GM18909 (cell line): Measurements from ENCODE around the gene SFMBT1.
A peak's percentile ranks its signal among the peaks of the same experiment; 100 is the strongest.

ENCODE experiments used
- ATAC-seq: cut with Tn5 transposase; IDR thresholded peaks from one replicate; pipeline ENCODE4 v1.9.1; 2021; ENCODE audit warnings: mild to moderate bottlenecking; ENCODE audit not compliant: unreplicated experiment, poor library complexity

Gene SFMBT1

DNA sequence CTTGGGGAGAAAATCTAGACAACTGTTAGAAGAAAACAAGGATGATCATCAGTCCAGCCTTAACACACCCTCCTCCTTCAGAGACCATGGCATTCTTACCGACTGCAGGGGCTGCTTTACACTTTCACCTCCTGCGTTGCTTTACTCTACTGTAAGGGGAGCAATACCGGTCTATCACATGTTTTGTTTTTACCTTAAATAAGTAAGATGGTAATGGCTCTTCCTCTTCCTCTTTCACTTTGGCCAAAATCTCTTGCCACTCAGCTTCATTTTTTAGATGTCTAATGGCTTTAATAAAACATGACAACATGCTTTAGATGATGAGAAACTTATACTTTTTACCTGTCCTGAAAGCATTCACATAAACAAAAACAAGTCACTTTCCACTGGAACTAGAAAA, 115.1 kb downstream of the SFMBT1 start:
- ATAC-seq = no peak

GRCh38 chr3:52926554-52926953, 119.3 kb downstream of the SFMBT1 start:
- ATAC-seq = no peak

- no peak for ATAC-seq
Observed at GRCh38 chr3:52925405-52926313, 120.2 kb downstream of the SFMBT1 start.

DNA sequence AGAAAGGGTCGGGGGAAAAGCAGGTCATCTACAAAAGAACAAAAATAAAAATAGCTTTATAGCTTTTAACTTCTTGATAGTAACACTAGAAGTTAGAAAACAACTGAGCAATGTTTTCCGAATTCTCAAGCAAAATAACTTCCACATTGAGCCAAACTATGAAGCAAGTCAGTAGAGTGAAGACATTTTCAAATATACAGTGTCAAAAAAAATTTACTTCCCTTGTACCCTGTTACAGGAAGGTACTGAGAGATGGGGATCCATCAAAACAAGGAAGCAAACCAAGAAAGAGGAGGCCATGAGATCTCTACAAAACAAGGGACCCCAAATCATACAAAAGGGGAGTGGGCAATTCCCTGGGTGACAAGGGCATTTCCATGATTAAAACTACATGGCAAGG, 121.9 kb downstream of the SFMBT1 start:
- no peak for ATAC-seq

DNA sequence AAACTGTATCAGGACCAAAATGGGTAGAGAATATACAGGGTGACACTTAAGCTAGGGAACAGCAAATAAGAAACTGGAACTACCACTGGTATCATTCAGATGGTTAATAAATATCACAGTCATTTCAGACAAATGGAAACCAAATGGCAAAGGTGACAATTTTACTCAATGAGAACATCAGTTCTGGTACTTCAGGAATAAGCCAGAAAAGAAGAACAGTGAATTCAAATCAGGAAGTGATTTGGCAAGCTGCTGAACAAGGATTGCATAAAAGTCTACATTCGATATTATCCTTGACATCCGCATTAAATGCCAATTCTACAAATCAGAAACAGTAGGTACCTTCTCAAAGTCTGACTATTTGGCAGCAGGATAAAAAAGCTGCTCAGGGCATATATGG, 125.0 kb downstream of the SFMBT1 start:
- no peak for ATAC-seq

- ATAC-seq = no peak
Observed at GRCh38 chr3:52917044-52917443, 128.8 kb downstream of the SFMBT1 start.

DNA sequence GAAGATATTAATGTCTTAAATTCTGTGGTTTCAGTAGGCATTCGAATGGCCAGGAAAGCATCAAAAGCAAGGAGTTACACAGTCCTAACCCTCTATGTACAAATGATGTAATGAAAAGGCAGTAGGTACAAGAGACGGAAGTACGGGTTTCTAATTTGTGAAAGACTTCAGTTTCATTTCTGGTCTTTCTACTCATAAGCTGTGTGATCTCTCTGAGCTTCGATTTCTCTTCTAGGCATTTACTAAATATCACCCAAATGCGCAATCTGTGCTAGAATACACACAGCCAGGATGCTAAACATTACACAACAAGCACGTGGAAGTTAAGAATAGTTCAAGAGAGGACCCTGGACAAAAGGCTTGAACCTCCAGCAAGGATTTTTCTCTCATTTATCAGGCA, 130.6 kb downstream of the SFMBT1 start:
- ATAC-seq = no peak

DNA sequence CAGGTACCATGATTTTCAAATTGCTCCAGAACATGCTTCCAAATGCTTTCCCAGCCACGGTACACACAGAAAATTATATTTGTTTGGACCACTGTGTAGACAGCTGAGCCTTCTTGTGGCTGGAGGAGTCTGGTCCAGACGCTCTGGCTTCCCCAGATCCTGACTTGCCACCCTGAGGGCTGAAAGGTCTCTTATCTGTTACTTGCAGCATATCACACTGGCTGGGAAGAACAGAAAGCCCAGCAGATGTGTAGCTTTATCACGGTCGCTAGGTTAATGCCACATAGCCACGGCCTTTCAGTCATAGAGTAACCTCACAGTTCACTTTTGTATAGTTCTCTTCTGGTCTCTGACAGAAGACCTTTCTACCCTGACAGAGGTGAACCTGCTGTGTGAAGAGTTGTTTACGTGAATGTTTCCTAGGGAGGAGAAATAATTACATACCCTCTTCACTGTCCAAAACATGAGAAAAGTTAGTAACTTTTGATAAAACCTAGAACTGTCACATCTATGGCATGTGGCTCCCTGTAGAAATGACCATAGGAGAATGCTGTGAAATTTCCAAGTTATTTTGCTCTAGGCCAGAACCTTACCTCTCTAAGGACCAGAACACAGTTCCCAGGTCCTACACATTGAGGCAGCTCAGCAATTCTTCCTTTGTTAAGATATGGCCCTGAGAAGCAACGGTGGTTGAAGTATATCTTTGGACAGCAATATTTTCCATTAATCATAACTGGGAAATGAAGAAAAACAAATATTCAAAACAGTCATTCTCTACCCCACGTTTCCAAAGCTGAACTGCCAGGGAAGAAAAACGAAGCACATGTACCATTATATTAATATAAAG, 132.8 kb downstream of the SFMBT1 start:
- ATAC-seq = no peak

- ATAC-seq = no peak
Observed at GRCh38 chr3:52910823-52911222, 135.1 kb downstream of the SFMBT1 start.

- no peak for ATAC-seq
Observed at GRCh38 chr3:52907497-52907896, 138.4 kb downstream of the SFMBT1 start.

- no peak for ATAC-seq
Observed at GRCh38 chr3:52904552-52904951, 141.3 kb downstream of the SFMBT1 start.

- ATAC-seq = no peak
Observed at GRCh38 chr3:52904000-52904399, 141.9 kb downstream of the SFMBT1 start.

DNA sequence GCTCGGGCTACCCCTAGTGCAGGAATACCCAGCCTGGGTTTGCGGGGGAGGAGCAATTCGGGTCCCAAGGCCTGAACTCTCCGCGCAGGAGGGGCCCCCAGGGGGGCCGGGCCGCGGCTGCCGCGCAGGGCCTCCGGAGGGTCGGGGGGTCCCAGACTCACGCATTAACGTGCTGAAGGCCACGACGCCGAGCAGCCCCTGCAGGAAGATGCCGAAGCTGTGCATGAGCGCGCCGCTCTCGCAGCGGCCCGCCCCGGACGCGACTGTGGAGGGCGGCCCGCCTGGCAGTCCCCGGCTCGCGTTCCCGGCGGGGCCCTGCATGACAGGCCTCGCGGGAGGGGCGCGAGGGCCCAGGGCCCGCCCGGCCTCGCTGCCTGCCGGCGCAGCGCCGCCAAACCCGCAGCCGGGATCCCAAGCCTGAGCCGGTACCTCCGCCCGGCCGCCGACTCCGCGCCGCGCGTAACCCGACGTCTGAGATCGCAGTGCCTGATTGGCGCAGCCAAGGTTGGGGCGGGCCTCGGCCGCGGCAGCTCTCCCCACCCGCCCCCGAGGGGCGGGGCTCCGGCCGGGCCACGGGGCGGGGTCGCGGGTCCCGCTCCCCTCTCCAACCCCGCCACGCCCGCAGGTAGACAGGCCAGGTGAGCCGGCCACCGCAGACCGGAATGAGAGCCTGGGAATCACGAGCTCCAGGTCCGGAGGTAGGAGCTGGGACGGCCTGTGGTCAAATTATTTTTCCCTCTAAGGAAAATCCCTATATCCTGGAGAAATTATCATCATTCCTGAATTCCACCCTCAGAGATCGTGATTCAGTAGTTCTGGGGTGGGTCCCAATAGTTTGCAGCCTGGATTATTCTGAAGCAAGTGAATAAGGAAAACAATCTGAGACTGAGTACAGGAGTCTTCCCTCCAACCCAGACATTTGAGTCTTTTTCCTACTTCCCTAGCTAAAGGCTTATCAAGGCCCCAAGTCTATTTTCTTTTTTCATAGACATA, 148.4 kb downstream of the SFMBT1 start, which contains the start of gene STIMATE:
STIMATE (minus strand) TSS at position 419 of the 993 bp plus-strand sequence; CDS start at position 321, 98 bp downstream.
- peak; percentile 93 for ATAC-seq

DNA sequence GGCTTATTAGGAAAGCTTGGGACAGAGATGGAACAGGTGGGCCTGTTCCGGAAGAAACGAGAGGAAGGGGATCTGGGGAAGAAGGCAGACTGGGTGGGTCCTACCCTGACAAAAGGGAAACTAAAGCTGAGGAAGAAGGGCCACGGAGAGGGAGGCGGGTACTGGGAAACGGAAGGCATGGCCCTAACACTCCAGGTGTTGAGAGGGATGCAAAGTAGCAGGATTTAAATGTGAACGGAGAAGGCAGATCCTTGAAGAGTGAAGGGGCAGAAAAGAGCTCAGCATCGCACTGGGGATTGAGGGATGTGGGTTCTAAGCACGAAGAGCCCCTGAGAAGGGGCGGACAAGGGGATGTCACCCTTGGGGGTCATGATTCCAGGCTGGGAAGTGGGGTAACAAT, 149.3 kb downstream of the SFMBT1 start:
- ATAC-seq = no peak

GRCh38 chr3:52896151-52896550, 149.7 kb downstream of the SFMBT1 start:
- no peak for ATAC-seq

DNA sequence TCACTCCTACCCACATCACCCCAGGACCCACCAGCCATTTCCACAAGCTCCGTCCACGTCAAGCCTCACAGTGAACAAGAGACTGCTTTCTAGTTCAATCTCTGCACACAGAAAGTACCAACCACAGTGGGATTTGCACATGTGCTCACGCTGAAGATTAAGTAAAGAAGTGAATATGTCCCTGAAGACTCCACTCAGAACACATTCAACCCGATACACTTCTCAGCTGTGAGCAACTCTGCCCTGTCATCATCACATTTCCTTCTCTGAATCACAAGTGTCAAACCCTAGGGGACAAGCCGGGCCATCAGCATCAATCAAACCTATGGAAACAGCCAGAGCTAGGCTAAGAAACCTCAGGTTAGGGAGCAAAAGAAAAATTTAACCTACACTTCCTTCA, 150.5 kb downstream of the SFMBT1 start:
- ATAC-seq = no peak

DNA sequence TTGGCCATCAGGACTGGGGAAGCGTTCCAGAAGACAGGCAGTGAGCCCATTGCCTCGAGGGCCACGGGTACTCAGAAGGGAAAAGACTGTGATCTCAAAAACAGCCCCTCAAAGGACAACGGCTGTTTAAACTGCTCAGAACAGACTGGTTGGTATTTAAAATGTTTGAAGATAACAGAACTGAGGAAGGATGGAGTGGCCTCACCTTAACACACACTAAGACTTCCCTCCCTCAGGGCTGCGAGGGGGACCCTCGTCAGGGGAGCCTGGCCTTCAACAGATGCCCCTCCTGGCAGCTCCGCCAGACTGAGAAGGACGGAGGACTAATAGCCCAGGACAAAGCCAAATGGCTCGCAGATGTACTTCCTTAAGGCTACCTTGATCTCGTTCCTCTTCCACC, 151.1 kb downstream of the SFMBT1 start:
- ATAC-seq = no peak

DNA sequence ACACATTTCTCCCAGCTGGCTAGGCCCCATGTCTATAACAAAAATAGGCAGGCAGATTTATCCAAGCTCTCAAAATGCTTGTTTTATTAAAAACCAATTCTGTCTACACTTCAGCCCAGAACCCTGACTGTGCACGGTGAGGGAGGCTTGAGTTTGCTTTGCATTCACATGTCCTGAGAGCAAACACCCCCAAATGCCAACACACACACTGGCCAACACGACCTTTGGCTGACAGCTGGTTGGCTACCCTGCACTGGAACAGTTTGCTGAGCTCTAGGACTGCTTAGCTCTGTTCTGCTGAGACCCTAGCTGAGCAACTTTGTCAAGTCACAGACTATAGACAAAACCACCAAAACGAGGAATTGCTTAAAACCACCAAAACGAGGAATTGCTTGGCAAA, 152.2 kb downstream of the SFMBT1 start:
- ATAC-seq = no peak

DNA sequence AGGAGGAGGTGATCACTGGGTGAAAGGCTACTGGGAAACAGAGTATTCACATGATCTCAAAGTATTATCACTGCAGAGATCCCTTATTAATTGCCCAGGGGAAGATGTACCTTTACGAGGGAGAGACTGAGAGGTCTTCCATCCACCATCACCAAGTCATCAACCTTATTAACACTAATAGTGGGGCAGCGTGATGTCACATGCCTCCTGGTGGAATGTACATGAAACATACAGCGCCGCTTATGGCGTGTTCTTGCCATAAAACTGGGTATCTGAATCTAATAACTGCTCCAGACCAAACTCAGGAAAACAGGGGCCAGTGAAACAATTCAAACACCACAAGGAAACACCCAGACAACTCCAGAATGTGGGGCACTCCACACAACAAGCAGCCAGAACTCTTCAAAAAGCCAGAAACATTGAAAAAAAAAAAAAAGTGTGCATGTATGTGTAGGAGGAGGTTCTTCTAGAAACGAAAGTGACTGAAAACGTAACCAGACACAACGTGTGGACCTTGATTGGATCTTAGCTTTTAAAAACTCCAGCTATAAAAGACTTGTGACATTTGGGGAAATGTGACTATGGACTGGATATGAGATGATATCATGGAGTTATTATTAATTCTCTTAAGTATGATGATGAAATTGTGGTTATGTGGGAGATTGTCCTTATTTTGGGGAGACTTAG, 153.1 kb downstream of the SFMBT1 start:
- ATAC-seq = no peak

DNA sequence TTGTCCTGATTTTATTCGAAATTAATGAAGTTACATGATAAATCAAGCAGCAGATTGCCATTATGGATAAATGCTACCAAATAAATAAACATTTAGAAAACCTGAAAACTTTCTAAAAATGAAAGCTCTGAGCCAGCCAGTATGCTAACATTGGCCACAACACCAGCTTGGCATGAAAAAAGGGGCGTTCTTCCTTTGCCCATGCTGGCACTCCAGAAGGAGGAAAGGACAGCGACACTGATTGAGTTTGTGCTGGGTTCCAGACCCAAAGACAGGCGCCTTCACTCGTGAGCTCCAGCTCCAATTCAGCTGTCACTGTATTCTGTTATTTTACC, 153.6 kb downstream of the SFMBT1 start:
- ATAC-seq = no peak
